Measurements from ENCODE around the gene STOX1.
"Not testable (repeated sequence)": the region's sequence is repeated elsewhere in the genome, so short reads cannot be mapped to it uniquely, and the experiment has no call there.

STOX1 gene

GRCh38 chr10:68829952-68830351, 2.6 kb downstream of the STOX1 start:
- no peak for DNase-seq (ENCODE audit: low read depth)

- no peak for DNase-seq (ENCODE audit: low read depth)
These were observed 4.7 kb downstream of the STOX1 start for GRCh38 chr10:68831961-68832455.

- DNase-seq (ENCODE audit: low read depth), result no peak
These were observed 5.3 kb downstream of the STOX1 start for GRCh38 chr10:68832601-68833000.

GRCh38 chr10:68837626-68838322, 10.4 kb downstream of the STOX1 start:
- no peak for DNase-seq (ENCODE audit: low read depth)

- not testable (repeated sequence) for DNase-seq (ENCODE audit: low read depth)
These were observed 13.3 kb downstream of the STOX1 start for GRCh38 chr10:68840650-68841049.

- DNase-seq (ENCODE audit: low read depth), result no peak
These were observed 20.9 kb downstream of the STOX1 start for GRCh38 chr10:68848281-68848680.

GRCh38 chr10:68848806-68849205, 21.5 kb downstream of the STOX1 start:
- no peak for DNase-seq (ENCODE audit: low read depth)

- DNase-seq (ENCODE audit: low read depth), result no peak
These were observed 29.0 kb downstream of the STOX1 start for GRCh38 chr10:68856352-68856751.

- no peak for DNase-seq (ENCODE audit: low read depth)
These were observed 29.7 kb downstream of the STOX1 start for GRCh38 chr10:68857005-68857404.

- no peak for DNase-seq (ENCODE audit: low read depth)
These were observed 33.9 kb downstream of the STOX1 start for GRCh38 chr10:68861253-68861652.

- DNase-seq (ENCODE audit: low read depth), result no peak
These were observed 37.3 kb downstream of the STOX1 start for GRCh38 chr10:68864611-68865010.

GRCh38 chr10:68868173-68868572, 40.8 kb downstream of the STOX1 start:
- not testable (repeated sequence) for DNase-seq (ENCODE audit: low read depth)

GRCh38 chr10:68869623-68870022, 42.3 kb downstream of the STOX1 start:
- DNase-seq (ENCODE audit: low read depth), result no peak

- no peak for DNase-seq (ENCODE audit: low read depth)
These were observed 42.7 kb downstream of the STOX1 start for GRCh38 chr10:68870061-68870460.

GRCh38 chr10:68870545-68871104, 43.3 kb downstream of the STOX1 start:
- DNase-seq (ENCODE audit: low read depth), result no peak

GRCh38 chr10:68871105-68871711, 43.9 kb downstream of the STOX1 start:
- no peak for DNase-seq (ENCODE audit: low read depth)

- DNase-seq (ENCODE audit: low read depth), result no peak
These were observed 44.5 kb downstream of the STOX1 start for GRCh38 chr10:68871731-68872342.

GRCh38 chr10:68876246-68877138, 49.2 kb downstream of the STOX1 start:
- no peak for DNase-seq (ENCODE audit: low read depth)

- DNase-seq (ENCODE audit: low read depth), result no peak
These were observed 50.3 kb downstream of the STOX1 start for GRCh38 chr10:68877482-68878110.

- no peak for DNase-seq (ENCODE audit: low read depth)
These were observed 51.2 kb downstream of the STOX1 start for GRCh38 chr10:68878496-68878895.

GRCh38 chr10:68879628-68880027, 52.3 kb downstream of the STOX1 start:
- DNase-seq (ENCODE audit: low read depth), result no peak
